Measurements from ENCODE around the gene PREX1.
"Not testable (repeated sequence)": the region's sequence is repeated elsewhere in the genome, so short reads cannot be mapped to it uniquely, and the experiment has no call there.

The PREX1 gene

GRCh38 chr20:48824830-48825565 lies 2.8 kb downstream of the PREX1 start:
- DNase-seq: peak; percentile 50

GRCh38 chr20:48823960-48824498 lies 3.8 kb downstream of the PREX1 start:
- peak; percentile 91 for DNase-seq

- DNase-seq: no peak
These were observed 4.3 kb downstream of the PREX1 start for GRCh38 chr20:48823476-48823875.

DNA sequence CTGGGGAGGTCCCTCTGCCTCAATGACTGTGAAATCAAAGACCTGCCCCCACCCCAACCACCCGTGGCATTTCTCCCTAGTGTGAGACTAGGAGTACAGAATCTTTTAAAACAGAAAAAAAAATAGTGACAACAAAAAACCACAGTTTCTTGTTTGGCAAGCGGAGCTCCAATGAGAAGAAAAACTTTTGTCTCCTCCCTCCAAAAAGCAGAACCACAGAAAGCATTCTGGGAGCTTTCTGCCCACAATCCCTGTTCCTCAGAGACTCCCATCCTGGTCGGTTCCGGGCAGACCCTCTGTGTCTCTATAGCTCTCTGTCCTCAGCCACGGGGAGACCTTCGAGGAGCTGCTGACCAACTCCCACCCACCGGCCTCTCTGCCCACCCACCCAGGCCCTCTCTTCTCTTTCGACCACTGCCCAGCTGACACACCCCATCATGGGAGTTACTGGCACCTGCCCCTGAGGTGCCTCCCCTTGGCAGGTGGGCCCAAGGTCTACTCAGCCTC lies 4.9 kb downstream of the PREX1 start:
- DNase-seq: peak; percentile 52

DNA sequence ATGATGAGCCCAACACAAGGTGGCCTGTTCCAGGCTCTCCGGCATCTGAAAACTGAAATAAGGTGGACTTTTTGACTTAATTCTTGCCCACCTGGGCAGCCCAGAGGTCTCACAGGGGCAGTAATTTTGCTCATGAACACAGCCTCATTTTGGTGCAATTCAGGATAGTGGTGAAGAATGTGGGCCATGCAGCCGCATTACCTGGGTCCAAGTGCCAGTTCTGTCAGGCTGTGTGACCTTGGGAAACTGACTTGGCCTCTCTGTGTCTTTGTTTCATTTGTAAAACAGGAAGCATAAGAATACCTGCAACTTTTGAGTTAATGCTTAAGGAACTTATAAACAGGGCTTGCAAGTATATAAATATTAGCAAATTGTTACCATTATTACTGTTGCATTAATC lies 5.6 kb downstream of the PREX1 start:
- DNase-seq: no peak

DNA sequence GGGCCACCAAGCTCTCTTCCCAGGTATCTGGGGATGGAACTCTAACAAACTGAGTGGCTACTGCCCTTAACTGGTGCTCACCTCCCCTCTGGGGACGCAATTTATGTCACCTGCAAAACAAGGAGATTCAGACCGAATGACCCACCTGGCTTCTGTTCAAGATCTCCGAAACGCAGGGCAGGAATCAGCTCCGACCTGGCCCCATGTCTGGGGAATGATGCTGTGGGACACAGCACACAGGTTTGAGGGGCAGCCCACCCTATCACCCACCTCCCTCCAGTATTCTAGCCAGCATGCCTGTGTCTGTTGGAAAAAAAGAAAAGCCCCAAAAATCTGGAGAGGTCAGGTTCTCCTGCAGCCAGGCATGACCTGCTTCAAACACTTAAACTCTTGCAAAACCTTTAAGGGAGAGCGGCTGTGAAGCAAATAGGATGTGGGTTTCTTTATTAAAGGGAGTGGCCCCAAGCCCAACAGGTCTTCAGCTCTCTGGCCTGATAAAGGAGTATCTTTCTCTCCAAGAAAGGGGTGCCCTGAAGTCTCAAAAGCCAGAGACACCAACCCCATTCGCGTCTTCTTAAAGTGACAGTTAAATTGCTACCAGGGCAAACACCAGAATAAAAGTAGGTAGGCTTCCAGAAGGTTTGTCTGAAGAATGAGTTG lies 6.4 kb downstream of the PREX1 start:
- DNase-seq: no peak

GRCh38 chr20:48820649-48820973 lies 7.2 kb downstream of the PREX1 start:
- no peak for DNase-seq

DNA sequence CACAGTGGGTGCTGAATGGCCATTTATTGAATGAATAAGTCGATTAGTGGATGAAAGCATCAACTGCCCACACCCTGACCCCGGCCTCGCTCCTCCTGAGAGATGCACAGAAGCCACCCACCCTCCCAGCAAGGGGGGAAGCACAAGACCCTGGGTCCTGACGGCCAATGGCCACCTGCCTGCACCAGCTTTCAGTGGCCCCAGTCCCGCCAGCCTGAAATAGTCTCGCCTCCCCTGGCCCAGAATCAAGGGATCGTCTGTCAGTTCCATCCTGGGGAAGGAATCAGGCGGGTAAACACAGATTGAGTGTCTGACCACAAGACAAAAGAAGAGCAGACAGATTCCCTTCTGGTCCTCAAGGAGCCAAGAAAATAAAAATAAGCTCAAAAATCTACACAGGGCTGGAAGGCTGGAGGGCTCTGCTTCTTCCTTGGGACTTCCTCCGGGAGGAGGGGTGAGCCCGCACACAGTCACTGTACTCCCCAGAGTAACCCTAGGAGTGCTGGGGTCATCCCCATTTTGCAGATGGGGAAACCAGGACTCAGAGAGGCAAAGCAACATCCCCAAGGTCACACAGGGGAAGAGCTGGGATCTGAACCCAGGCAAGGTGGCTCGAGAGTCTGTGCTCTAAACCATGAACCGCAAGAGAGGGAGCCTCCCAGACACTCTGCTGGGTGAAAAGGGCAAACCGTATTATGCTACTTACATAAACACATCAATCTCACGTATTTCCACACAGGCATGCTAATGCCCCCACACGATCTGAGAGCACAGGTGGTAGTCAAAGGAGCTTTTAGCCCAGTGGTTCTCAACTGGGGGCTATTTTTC lies 7.8 kb downstream of the PREX1 start:
- DNase-seq: no peak

GRCh38 chr20:48819089-48819488 lies 8.7 kb downstream of the PREX1 start:
- no peak for DNase-seq

GRCh38 chr20:48818481-48818987 lies 9.3 kb downstream of the PREX1 start:
- DNase-seq: peak; percentile 63

DNA sequence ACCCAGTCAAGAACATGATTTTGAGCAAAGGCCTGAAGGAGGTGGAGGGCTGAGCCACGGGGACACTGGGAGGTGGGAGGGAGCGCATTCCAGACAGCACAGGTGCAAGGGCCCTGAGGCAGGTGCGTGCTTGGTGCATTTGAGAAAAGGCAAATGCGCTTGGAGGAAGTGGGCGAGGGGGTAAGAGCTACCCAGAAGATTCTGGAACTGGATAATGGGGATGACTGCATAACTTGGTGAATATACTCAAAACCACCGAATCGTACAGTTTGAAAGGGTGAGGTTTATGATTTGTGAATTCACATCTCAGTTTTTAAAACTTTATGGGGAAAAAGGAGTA lies 9.8 kb downstream of the PREX1 start:
- DNase-seq: no peak

DNA sequence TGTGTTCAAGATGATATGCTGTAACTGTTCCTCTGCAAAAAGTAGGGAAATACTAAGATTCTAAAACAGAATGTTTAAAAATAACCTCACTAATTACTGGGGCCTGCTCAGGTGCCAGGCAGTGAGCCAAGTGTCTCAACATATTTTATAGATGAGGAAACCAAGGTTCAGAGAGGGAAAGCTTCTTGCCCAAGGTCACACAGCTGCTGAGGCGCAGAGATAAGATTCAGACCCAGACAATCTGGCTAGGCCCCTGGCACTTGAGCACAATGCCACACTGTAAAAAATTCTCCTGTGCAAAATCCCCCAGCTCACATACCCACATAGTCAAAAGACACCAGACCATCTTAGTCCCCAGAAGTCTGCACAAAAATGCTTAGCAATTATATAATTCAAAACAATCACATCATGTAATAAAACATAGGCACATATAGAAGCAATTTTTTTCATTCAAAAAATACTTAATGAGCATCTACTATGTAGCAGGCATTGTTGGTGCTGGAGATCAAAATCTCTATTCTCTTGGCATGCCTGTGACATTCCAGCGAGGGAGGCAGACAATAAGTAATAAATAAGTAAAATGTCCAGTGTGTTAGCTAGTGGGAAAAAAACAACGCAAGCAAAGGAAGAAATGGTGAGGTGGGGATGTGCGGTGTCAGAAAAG lies 10.3 kb downstream of the PREX1 start:
- no peak for DNase-seq

DNA sequence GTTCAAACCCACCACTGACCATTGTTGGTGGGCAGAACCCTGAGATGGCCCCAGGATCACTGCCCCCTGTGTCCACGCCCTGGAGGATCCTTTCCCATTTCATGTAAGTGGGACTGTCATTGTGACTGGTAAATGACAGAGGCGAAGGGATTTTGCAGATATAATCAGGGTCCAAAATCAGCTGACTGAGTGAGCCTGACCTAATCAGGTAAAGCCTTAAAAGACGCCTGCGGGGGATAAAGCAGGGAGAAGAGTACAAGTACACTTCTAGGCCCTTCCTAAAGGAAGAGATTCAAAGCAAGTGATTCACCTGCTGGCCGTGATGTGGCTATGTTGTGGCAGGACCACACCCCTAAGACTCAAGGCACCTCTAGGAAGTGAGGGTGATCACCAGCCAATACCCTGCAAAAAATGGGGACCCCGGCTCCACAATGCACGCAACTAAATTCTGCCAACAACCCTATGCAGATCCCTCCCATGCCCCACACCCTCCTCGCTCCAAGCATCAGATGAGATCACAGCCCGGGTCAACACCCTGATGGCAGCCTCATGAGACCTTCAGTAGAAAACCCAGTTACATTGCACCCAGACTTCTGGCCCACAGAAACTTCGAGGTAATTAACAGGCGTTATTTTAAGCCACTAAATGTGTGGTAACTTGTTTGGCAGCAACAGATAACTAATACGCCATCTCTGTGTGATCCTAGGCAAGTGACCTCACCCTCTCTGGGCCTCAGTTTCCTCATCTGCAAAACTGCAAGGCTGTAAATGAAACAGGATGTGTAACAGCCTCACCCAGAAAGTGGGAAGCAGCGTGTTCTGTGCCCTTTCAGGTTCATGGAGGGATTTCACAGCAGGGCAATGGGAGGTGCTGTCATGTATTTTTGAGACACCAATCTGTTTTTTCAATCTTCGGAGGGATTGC lies 11.3 kb downstream of the PREX1 start:
- DNase-seq: no peak

DNA sequence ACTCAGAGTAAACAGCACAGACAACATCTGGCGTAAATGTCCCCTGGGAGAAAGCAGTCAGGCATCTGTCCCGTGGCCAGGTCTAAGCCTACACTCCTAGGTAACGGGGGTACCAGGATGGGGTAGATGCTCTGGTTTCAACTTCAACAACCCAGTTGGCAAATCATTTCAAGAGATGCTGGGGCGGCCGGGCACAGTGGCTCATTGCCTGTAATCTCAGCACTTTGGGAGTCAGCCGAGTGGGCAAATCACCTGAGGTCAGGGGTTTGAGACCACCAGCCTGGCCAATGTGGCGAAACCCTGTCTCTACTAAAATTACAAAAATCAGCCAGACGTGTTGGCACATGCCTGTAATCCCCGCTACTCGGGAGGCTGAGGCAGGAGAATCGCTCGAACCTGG lies 12.3 kb downstream of the PREX1 start:
- no peak for DNase-seq

DNA sequence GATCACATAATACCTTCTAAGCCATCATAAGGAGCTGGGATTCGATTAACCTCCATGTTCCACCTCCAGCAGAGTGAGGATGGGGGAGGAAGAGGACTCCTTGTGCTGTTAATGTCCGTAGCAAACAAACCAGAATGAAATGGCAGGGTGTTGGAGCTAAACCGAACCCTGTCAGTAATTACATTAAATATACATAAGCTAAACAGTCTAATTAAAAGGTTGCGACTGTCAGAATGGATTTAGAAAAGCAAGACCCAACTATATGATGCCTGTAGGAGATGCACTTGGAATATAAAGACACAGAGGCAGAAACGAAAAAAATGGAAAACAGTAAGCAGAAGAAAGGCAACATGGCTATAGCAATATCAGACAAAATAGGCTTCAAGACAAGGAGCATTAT lies 13.2 kb downstream of the PREX1 start:
- no peak for DNase-seq

- DNase-seq: no peak
These were observed 13.8 kb downstream of the PREX1 start for GRCh38 chr20:48813930-48814546.

- no peak for DNase-seq
These were observed 14.4 kb downstream of the PREX1 start for GRCh38 chr20:48813446-48813747.

DNA sequence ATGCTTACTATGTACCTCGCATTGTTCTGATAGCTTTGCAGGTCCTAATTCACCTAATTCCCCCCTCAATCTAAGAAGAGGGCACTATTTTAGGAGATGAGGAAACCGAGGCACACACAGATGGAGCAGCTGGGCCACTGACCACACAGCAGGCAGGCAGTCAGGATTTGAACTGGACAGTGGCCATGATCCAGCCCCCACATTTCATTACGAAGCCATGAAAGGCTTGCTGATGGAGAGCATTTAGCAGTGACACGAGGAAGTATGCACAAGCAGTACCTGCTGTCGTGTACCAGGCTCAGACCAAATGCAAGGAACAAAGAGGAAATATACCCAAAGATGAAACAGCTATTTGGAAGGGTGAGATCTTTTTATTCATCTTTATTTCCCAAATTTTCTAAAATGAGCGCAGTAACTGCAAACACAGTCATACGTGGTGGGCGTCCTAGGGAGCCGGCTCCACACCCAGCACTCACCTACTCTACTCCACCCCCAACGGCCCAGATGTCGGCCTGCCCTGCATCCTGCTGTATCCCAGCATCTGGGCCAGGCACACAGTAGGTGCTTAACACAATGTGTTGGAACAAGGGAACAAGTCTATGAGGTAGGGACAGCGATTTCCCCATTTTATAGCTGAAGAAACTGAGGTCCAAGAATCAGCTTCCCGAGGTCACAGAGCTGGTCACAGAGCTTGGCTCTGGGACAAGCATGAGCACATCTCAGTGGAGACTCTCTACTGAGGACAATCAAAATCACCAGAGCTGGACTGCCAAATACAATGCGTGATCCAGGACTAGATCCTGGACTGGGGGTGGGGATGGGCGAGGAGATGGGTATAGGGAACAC lies 15.0 kb downstream of the PREX1 start:
- no peak for DNase-seq

DNA sequence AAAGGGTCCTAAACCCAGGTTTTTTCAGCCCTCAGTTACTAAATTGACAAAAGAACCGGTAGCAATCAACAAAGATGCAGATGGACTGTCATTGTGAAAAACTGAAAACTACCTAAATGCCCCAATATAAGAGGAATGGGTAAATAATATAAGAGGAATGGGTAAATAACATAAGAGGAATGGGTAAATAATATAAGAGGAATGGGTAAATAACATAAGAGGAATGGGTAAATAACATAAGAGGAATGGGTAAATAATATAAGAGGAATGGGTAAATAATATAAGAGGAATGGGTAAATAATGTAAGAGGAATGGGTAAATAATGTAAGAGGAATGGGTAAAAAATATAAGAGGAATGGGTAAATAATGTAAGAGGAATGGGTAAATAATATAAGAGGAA lies 15.7 kb downstream of the PREX1 start:
- not testable (repeated sequence) for DNase-seq

- DNase-seq: no peak
These were observed 18.1 kb downstream of the PREX1 start for GRCh38 chr20:48809673-48810072.

Measured in activated CD4-positive, alpha-beta T cell treated with anti-CD3 and anti-CD28 coated beads, Interleukin-2, Interleukin-6, amounts not matched to agents 100 ng/mL and 50 ng/mL, durations not matched to agents 16 hours and 8 hours (primary cell).